HCT116 (cell line): ENCODE data around the gene APOBEC3B. TPM values are rescaled to one million over a fixed set of nuclear protein-coding genes. Genes with fewer than 3 reads are reported as not detected.

Experiments used
- ATAC-seq: fragments of 200-7000 bp; cut with Tn5 transposase; 2 replicates; pipeline ENCODE4 v1.9.1; 2020; ENCODE audit warnings: mild to moderate bottlenecking, moderate library complexity
- BruUV-seq: library from RNA; stranded (reverse); fragments of 400-500 nt; replicated peaks from 2 replicates; lab custom pipeline; 2021; lab: Mats Ljungman, UMichigan
- CTCF ChIA-PET: fragments of 300-600 bp; sonication (Branson Sonifier 250); formaldehyde crosslinking; loops from one replicate; lab custom pipeline; 2021; ENCODE audit warnings: antibody characterized with exemption; lab: Charles Lee
- POLR2A ChIA-PET: fragments of 300-600, 350-600 bp; sonication (Branson Sonifier 250); formaldehyde crosslinking; loops from one replicate; lab custom pipeline; 2021; ENCODE audit warnings: antibody characterized with exemption; lab: Charles Lee
- RAD21 ChIA-PET, 2 experiments: fragments of 300-600 bp; sonication (Branson Sonifier 250); formaldehyde crosslinking; loops; one replicate each; lab custom pipeline; 2023; ENCODE audit warnings: low total read pairs in 2 of 2; ENCODE audit not compliant: uncharacterized antibody in 2 of 2, unreplicated experiment in 2 of 2, low non-redundant PET in 1 of 2; lab: Charles Lee
- DNase-seq: peaks from one replicate; pipeline ENCODE4 v3.0.0-alpha.2; 2010; ENCODE audit warnings: low read depth, low spot score
- H2AFZ ChIP-seq: fragments of 200-600 bp; shearing (Covaris generic), sonication (generic); 2 replicates; pipeline ENCODE4 v1.6.1; 2017; ENCODE audit warnings: low read depth, mixed run types, mixed read lengths, antibody characterized with exemption, low read length; ENCODE audit not compliant: poor library complexity, severe bottlenecking
- H3K27ac ChIP-seq: 2 replicates; pipeline ENCODE4 v1.5.1; 2012; ENCODE audit warnings: low read depth, low read length
- H3K27me3 ChIP-seq: fragments of 200-600 bp; sonication (generic); 2 replicates; pipeline ENCODE4 v1.6.1; 2016; ENCODE audit warnings: mixed run types, low read length, mixed read lengths; ENCODE audit not compliant: insufficient read depth
- H3K36me3 ChIP-seq, 2 experiments: fragments of 200-500 bp in 1 of 2; fragments of 200-600 bp in 1 of 2; sonication (Bioruptor generic) in 1 of 2; sonication (generic) in 1 of 2; 2 replicates each; pipeline versions ENCODE4 v1.5.1 to v1.6.1; 2014 to 2016; ENCODE audit warnings: low read length in 2 of 2, inconsistent platforms in 1 of 2, mixed read lengths in 1 of 2, mixed run types in 1 of 2; ENCODE audit not compliant: insufficient read depth in 2 of 2, control insufficient read depth in 1 of 2
- H3K4me1 ChIP-seq, 2 experiments: fragments of 200-600 bp in 1 of 2; sonication (generic) in 1 of 2; 2 replicates each; pipeline versions ENCODE4 v1.5.1 to v1.6.1; 2012 to 2017; ENCODE audit warnings: low read length in 2 of 2, inconsistent platforms in 1 of 2, mild to moderate bottlenecking in 1 of 2, mixed read lengths in 1 of 2, mixed run types in 1 of 2, moderate library complexity in 1 of 2; ENCODE audit not compliant: insufficient read depth in 2 of 2, control insufficient read depth in 1 of 2
- H3K4me2 ChIP-seq: fragments of 200-600 bp; sonication (generic); 2 replicates; pipeline ENCODE4 v1.6.1; 2017; ENCODE audit warnings: mixed run types, low read length, mixed read lengths
- H3K4me3 ChIP-seq, 2 experiments: fragments of 200-600 bp in 1 of 2; sonication (generic) in 1 of 2; replicated peaks in 1 of 2; 2 replicates each; pipeline ENCODE4 v1.5.1; 2011 to 2016; ENCODE audit warnings: low read length in 2 of 2, control low read depth in 1 of 2, low read depth in 1 of 2, mild to moderate bottlenecking in 1 of 2, mixed read lengths in 1 of 2, mixed run types in 1 of 2
- H3K79me2 ChIP-seq: fragments of 200-600 bp; sonication (generic); 2 replicates; pipeline ENCODE4 v1.6.1; 2017; ENCODE audit warnings: mild to moderate bottlenecking, mixed run types, low read length, moderate library complexity, mixed read lengths; ENCODE audit not compliant: insufficient read depth
- H3K9ac ChIP-seq: fragments of 200-600 bp; sonication (generic); 2 replicates; pipeline ENCODE4 v1.6.1; 2016; ENCODE audit warnings: low read length, mixed read lengths
- H3K9me2 ChIP-seq: fragments of 200-600 bp; sonication (generic), shearing (Covaris generic); 2 replicates; pipeline ENCODE4 v1.6.1; 2017; ENCODE audit warnings: mixed run types, mild to moderate bottlenecking, moderate library complexity; ENCODE audit not compliant: insufficient read depth
- H3K9me3 ChIP-seq, 2 experiments: fragments of 200-500 bp in 1 of 2; fragments of 200-600 bp in 1 of 2; sonication (Bioruptor generic) in 1 of 2; sonication (generic) in 1 of 2; 2 replicates each; pipeline ENCODE4 v1.6.1; 2014 to 2017; ENCODE audit warnings: low read length in 2 of 2, mixed read lengths in 2 of 2, inconsistent platforms in 1 of 2, low read depth in 1 of 2, mild to moderate bottlenecking in 1 of 2, mixed run types in 1 of 2, moderate library complexity in 1 of 2; ENCODE audit not compliant: control insufficient read depth in 1 of 2, insufficient read depth in 1 of 2
- H4K20me1 ChIP-seq: fragments of 200-600 bp; sonication (generic), shearing (Covaris generic); 2 replicates; pipeline ENCODE4 v1.6.1; 2017; ENCODE audit warnings: mixed run types, mild to moderate bottlenecking, moderate library complexity; ENCODE audit not compliant: insufficient read depth
- CBX3 ChIP-seq: IDR thresholded peaks from 2 replicates; pipeline ENCODE4 v1.6.1; 2012; ENCODE audit warnings: low read depth
- CEBPB ChIP-seq: IDR thresholded peaks from 2 replicates; pipeline ENCODE4 v1.6.1; 2012; ENCODE audit warnings: low read depth
- CTCF ChIP-seq, 3 experiments: fragments of 200-600 bp in 1 of 3; sonication (generic) in 1 of 3; IDR thresholded peaks in 2 of 3; conservative IDR thresholded peaks in 1 of 3; 2 replicates each; pipeline ENCODE4 v1.5.1; 2012 to 2017; ENCODE audit warnings: low read depth in 2 of 3, low read length in 2 of 3, antibody characterized with exemption in 1 of 3, borderline replicate concordance in 1 of 3, control low read depth in 1 of 3, mild to moderate bottlenecking in 1 of 3, mixed read lengths in 1 of 3, mixed run types in 1 of 3, moderate library complexity in 1 of 3; ENCODE audit not compliant: insufficient read depth in 1 of 3
- EGR1 ChIP-seq: IDR thresholded peaks from 2 replicates; pipeline ENCODE4 v1.6.1; 2012; ENCODE audit warnings: low read depth
- ELF1 ChIP-seq: IDR thresholded peaks from 2 replicates; pipeline ENCODE4 v1.6.1; 2012; ENCODE audit warnings: low read depth, borderline replicate concordance
- EZH2 ChIP-seq: fragments of 200-600 bp; sonication (generic); IDR thresholded peaks from 2 replicates; pipeline ENCODE4 v1.6.1; 2017; ENCODE audit warnings: antibody characterized with exemption, mixed run types
- EZH2phosphoT487 ChIP-seq: fragments of 200-600 bp; IDR thresholded peaks from 2 replicates; pipeline ENCODE4 v1.6.1; 2018; ENCODE audit warnings: antibody characterized with exemption, borderline replicate concordance
- FOSL1 ChIP-seq: IDR thresholded peaks from 2 replicates; pipeline ENCODE4 v1.6.1; 2012; ENCODE audit warnings: low read depth
- POLR2AphosphoS5 ChIP-seq: IDR thresholded peaks from 2 replicates; pipeline ENCODE4 v1.6.1; 2011; ENCODE audit warnings: mild to moderate bottlenecking, low read depth, low read length, moderate library complexity
- RAD21 ChIP-seq: IDR thresholded peaks from 2 replicates; pipeline ENCODE4 v1.6.1; 2012; ENCODE audit warnings: low read depth, mild to moderate bottlenecking
- REST ChIP-seq: IDR thresholded peaks from 2 replicates; pipeline ENCODE4 v1.6.1; 2012; ENCODE audit warnings: low read depth
- SRF ChIP-seq: IDR thresholded peaks from 2 replicates; pipeline ENCODE4 v1.6.1; 2012; ENCODE audit warnings: low read depth
- TCF7L2 ChIP-seq: IDR thresholded peaks from 2 replicates; pipeline ENCODE4 v1.7.0; 2011; ENCODE audit warnings: borderline replicate concordance, inconsistent platforms; ENCODE audit not compliant: insufficient read depth, insufficient read length; ENCODE audit errors: extremely low read depth
- ZNF274 ChIP-seq: fragments of 200-500 bp; sonication (Bioruptor generic); IDR thresholded peaks from 2 replicates; pipeline ENCODE4 v1.6.1; 2014; ENCODE audit warnings: mild to moderate bottlenecking, low read depth, low read length, inconsistent platforms
- intact Hi-C: fragments of 100-400 bp; cut with micrococcal nuclease; formaldehyde crosslinking; loops from 2 replicates; pipeline ENCODE4 v1.10.0; 2022
- total RNA-seq: library from RNA; stranded (reverse); gene quantifications from one replicate; pipeline ENCODE4 v1.2.1, GENCODE V29; 2021; ENCODE audit not compliant: unreplicated experiment
- TF ChIP-seq, protein P1 (sequence below): IDR thresholded peaks from 2 replicates; pipeline ENCODE4 v1.6.1; 2012
- TF ChIP-seq, protein P2 (sequence below): IDR thresholded peaks from 2 replicates; pipeline ENCODE4 v1.6.1; 2012

The APOBEC3B gene
- total RNA-seq, 1 experiment from 2014 or later, result 10.3 TPM

GRCh38 chr22:38968801-38969200, 13.3 kb upstream of the APOBEC3B start (continued):
- TF ChIP-seq REST (no peak), ELF1 (no peak), FOSL1 (no peak), CEBPB (no peak), EZH2phosphoT487 (no peak), RAD21 (no peak), ZNF274 (no peak), EGR1 (no peak), POLR2AphosphoS5 (no peak), SRF (no peak), TCF7L2 (no peak)
- TF ChIP-seq, protein P1, sequence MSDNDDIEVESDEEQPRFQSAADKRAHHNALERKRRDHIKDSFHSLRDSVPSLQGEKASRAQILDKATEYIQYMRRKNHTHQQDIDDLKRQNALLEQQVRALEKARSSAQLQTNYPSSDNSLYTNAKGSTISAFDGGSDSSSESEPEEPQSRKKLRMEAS, result no peak

GRCh38 chr22:38970551-38970950, 11.6 kb upstream of the APOBEC3B start:
- CTCF ChIA-PET, result interaction anchor here (0.7 kb wide), 1 partner anchor 11 kb away, joined by 3 read pairs; no protein-coding TSS in a partner anchor
- RAD21 ChIA-PET, result no interaction called here

More at GRCh38 chr22:38970551-38970950, 11.6 kb upstream of the APOBEC3B start:
- Histone ChIP-seq H3K79me2 (no peaks in the 10 kb centered on the region), H3K9me3 (no peaks in the 10 kb centered on the region), H3K9ac (no peak overlapping the region), H3K36me3 (no peaks in the 10 kb centered on the region), H3K27me3 (no peaks in the 10 kb centered on the region), H3K4me2 (no peak overlapping the region), H3K4me3 (no peak overlapping the region), H3K9me2 (no peaks in the 10 kb centered on the region), H4K20me1 (no peaks in the 10 kb centered on the region), H2AFZ (no peak overlapping the region), H3K27ac (no peak overlapping the region), H3K4me1 (no peaks in the 10 kb centered on the region)
- POLR2A ChIA-PET, result interaction anchor here (0.7 kb wide), 1 partner anchor 51 kb away, joined by 3 read pairs; no protein-coding TSS in a partner anchor
- intact Hi-C loops, result no loop called here
- DNase-seq, result no peak
- no peak for ATAC-seq
- no peak for TF ChIP-seq SRF
- no peak for TF ChIP-seq FOSL1
- TF ChIP-seq RAD21, result no peak
- no peak for TF ChIP-seq EZH2
- TF ChIP-seq CBX3, result no peak
- TF ChIP-seq EGR1, result no peak
- TF ChIP-seq ELF1, result no peak
- TF ChIP-seq CTCF (IDR thresholded peaks at IDR 0.05 in 2 of 3, conservative IDR thresholded peaks at IDR 0.05 in 1 of 3; ENCODE audit: borderline replicate concordance in 1 of 3, insufficient read depth in 1 of 3, low read depth in 2 of 3, low read length in 2 of 3), result no peak
- TF ChIP-seq, protein P2, sequence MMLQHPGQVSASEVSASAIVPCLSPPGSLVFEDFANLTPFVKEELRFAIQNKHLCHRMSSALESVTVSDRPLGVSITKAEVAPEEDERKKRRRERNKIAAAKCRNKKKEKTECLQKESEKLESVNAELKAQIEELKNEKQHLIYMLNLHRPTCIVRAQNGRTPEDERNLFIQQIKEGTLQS, result no peak
- no peak for TF ChIP-seq TCF7L2
- no TSS peak for BruUV-seq
